NOMO-1 treated with dmso at 0.1 percent for 144 hours (cell line): ENCODE measurements around the gene PDGFA.

Source experiments
- DNase-seq: peaks from one replicate; lab custom pipeline; 2025; ENCODE audit not compliant: unreplicated experiment; lab: John Stamatoyannopoulos, UW

PDGFA gene

DNA sequence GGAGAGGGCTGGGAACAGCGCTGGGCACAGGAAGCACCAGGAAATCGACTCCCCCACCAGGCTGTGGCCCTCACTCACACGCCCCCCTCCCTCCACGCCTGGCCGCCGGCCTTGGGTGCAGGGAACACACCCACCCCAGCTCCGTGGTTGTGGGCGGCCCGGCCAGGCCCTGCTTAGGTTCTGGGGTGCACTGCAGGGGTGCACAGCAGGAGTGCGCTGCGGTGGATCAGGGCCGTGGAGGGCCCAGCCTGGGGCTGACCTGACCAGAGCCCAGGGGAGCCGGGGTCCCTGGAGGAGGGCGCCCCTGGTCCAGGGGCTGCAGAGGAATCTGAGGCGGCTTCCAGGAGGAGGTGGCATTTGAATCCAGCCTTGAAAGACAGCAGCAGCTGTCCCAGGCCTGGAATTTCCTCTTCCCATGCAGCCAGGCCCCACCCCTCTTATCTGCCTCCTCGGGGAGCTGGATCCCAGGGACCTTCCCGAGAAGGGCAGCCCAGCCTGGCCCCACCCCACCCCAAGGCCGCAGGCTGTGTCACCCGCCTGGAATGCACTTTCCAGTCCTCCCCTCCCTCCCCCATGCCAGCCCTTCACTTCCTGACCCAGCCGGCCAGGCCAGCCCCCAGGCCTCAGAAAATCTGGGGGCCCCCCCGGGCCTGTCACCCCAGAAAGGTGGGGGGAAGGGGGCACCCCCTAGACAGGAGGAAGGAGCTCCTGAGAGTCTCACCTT lies 18.4 kb upstream of the PDGFA start:
- DNase-seq = no peak

DNA sequence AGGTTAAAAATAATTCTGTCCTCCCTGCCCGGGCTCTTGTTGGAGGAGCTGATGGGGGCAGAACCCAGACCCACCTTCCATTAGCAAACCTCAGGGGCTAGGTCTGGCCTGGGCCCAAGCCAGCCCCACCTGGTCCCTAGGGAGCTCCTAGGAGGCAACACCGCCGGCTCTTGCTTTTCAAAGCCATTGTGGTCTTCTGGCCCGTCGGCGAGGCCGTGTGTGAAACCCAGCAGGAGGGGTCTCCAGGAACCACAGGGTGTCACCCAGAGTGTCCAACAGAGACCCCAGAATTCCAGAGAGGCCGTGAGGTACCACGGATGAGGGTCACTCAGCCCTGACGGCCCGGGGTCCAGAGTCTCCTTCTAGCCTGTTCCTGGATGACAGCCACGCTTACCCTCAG lies 16.6 kb upstream of the PDGFA start:
- no peak for DNase-seq

DNA sequence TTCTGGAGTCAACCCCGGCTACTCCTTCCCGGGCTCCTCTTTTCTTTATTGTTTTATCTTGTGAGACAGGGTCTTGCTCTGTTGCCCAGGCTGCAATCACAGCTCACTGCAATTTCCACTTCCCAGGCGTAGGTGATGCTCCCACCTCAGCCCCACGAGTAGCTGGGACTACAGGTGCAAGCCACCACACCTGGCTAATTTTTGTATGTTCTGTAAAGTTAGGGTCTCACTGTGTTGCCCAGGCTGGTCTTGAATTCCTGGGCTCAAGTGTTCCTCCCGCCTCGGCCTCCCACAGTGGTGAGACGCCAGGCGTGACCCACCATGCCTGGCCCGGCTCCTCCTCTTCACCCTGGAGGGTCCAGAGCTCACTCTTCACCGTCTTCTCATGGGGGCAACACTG lies 15.3 kb upstream of the PDGFA start:
- DNase-seq = no peak

DNA sequence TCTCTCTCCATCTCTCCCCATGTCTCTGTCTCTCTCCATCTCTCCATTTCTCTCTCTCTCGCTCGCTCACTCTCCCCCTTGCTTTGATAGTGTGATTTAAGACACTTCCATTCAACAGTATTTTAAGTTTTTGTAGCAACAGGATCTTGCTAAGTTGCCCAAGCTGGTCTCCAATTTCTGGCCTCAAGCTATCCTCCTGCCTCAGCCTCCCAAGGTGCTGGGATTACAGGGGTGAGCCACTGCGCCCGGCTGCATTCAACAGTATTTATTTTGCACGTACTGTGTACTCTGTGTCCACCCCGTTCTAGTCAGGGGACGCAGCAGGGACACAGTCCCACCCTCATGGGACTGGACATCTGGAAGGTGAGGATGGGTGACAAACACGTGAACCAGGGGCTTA lies 14.4 kb upstream of the PDGFA start:
- DNase-seq = no peak

DNA sequence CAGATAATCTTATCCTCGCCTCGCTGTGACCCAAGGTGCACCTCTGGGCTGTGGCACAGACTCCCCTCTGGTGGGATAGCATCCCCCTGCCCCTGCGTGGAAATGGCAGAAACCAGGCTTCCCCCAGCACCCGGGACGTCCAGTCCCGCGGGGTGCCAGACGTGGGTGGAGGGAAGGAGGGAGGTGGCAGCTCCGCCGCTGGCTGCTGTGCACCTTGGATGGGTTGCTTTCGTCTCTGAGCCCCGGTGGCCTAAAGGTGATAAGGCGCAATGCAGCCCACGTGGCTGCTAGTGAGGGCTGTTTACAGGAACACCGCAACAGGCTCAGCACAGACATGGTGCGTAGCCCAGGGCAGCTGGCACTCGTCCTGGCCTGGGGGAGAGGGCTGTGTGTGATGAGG lies 13.6 kb upstream of the PDGFA start:
- DNase-seq = no peak

DNA sequence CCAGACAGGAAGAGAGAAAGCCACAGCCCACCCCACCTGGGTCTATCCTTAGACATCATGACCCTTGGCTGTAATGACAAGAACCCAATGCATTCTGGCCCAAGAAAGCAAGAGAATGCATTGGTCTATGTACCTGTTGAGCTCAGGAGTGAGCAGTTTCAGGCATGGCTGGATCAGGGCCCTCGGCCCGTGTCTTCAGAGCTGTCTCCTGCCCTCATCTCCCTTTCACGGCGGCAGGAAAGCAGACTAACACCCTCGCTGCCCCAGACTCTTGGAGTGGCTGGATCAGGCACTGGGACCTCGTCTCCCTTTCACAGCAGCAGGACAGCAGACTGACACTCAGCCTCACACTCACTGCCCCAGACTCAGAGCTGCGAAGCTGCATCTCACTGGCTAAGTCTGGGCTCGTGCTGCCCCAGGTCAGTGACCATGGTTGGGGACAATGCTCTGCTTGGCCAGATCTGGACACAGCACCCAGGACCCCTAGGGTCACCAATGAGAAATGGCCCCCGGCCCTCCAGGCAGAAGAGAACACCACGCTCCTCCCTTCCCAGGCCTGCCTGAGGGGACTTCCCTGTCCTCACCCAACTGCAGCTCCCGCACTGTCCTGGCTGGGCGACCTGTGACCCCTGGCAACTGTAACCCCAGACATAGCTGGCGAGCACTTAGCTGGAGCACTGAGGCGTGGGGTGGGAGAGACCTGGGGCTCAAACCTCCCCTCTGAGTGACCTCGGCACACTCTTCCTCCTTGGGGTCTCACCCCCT lies 12.9 kb upstream of the PDGFA start:
- DNase-seq = no peak

DNA sequence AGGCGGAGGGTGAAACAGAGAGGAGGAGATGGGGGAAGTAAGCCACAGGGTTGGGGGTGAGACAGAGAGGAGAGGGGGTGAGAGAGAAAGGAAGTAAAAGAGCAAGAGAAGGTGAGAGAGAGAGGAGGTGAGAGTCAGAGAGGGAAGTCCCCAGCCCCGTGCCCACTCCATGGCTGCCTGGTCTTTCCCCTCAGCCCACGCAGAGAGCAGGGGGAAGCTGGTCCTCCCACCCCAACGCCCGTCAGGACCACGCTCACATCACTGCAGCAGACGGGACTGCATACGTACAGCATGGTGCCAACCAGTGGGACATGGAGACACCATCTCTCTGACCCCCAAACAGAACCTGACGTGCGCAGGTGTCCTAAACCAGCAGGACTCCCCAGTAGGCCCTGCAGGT lies 12.1 kb upstream of the PDGFA start:
- DNase-seq = no peak

DNA sequence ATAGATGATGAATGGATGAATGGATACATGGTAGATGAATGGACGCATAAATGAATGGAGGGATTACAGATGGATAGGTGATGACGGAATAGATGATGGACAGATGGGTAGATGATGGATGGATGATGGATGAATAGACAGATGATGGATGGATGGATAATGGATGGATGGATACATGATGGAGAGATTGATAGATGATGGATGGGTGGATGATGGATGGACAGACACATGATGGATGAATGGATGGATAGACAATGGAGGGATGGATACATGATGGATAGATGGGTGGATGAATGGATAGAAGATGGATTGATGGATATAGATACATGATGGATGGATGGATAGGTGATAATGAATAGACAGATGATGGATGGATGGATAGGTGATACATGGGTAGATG lies 8.8 kb upstream of the PDGFA start:
- DNase-seq = no peak

DNA sequence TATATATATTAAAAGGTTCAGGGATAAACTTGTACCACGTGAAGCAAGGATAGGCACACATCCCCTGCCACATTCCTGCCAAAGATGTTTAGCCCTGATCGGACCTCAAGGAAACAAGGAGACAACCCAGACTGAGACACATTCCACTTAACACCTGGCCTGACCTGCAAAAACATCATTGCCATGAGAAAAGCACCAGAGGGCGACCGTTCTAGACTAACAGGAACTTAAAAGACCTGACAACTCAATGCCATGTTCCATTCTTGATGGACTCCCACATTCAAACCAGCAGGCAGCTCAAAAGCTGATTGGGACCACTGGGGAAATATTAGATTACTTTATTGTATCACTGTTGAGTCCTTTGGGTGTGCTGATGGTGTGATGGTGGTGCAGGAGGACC lies 8.1 kb upstream of the PDGFA start:
- DNase-seq = no peak

DNA sequence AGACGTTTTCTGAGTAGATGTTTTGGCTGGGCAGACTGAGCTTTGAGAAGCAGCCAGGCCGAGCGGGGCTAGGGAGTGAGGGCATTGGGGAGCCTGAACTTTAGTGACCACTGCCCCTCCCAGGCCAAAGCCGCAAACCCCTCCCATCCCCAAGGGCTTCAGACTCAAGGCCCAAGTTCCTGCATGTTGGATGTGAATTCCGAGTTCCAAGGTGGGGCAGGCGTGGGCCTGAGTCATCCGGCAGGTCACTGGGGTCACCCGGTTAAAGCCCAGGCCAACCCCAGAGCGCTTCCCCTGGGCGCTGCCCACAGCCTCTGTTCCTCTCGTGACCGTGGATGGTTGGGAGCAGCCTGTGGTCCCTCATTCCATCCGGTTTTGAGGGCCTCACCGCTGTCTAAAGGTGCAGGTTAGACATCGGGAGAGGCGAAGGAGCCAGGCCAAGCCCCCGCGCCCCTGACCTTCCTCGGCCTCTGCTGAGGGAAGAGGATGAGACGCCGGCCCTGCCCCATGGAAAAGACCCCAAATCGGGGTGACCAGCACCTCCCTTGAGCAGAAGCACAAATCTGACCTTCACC lies 6.9 kb upstream of the PDGFA start:
- no peak for DNase-seq

DNA sequence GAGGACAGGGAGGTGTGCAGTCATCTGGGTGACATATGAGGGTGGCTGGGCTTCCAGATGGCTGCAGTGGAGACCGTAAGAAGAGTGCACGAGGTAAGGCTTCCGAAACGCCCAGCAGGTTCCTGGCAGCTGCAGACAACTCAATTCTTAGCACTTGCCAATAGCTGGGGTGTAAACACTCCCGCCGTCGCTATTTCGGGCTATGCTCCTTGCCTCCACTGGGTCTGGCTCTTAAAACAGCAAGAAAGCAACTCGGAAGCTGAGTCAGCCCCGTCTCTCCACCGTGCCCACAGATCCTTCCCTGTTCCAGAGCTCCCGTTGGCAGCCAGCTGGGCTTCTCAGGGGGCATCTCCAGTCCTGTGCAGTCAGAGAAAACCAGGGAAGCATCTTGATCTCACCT lies 6.1 kb upstream of the PDGFA start:
- no peak for DNase-seq

DNA sequence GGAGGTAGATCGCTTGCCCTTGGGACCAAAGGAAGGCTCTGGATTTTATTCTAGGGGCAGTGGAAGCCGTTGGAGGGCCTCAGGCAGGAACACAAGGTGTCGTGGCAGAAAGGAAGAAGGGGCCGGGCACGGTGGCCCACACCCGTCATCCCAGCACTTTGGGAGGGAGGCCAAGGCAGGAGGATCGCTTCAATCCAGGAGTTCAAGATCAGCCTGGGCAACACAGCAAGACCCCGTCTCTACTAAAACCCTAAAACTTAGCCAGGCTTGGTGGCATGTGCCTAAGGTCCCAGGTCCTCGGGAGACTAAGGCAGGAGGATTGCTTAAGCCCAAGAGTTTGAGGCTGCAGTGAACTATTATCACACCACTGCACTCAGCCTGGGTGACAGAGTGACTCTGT lies 5.2 kb upstream of the PDGFA start:
- DNase-seq = no peak

DNA sequence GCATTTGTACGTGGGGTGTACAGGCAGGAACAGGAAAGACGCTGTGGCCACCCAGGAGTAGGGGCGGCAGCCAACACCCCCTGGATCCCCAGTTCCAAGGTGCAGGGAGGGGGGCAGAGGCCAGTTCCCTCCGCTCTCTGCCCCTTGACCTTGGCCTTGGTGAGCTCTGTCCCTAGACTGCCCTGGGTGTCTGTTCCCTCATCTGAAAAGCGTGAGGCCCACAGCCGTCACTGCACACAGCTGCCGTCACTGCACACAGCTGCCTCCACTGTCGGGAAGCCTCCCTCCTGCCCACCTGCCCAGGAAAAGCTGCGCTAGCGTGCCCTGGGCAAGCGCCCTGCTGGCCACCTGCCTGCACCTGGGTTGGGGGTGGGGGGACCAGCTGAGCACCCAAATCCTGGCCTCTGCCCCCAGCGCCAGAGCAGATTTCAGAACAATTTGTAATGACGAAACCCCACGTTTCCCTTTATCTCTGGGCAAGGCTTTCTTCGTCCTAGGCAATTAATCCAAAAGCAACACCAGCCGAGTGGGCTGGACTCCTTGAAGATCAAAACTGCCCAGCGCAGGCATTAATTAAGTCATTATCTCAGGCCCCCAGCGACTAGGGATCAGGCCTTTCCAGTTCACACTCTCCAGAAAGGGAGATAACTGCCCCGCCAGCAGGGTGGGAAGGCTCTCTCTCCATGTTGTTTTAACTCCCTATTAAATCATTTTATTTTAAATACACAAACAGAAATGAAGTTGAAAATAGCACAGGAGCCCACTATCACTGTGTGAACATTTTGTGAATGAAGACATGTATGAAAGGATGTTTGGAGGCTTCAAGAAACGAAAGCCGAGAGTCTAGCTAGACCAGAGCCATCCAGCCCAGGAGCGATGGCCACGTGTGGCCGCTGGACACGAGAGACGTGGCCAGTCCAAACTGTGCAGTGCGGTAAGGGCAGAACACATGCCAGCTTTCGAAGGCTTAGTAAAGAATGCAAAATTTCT lies 4.0 kb upstream of the PDGFA start:
- no peak for DNase-seq

DNA sequence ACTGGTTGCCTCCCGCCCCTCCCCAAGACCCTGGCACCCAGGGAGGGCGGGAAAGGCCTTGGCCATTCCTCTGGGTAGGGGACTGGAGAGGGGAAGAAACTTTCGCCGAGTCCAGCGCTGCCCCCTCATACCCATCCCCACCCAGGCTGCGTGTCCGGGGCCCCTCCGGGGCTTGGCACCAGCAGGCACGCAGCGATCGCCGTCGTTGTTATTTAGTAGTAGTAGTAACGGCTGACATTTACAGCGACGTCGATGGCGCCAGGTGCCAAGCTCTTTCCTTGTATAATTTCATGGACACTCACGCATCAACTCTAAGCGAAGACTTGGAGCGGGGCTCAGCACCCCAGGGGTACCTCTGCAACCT lies 3.3 kb upstream of the PDGFA start:
- no peak for DNase-seq

DNA sequence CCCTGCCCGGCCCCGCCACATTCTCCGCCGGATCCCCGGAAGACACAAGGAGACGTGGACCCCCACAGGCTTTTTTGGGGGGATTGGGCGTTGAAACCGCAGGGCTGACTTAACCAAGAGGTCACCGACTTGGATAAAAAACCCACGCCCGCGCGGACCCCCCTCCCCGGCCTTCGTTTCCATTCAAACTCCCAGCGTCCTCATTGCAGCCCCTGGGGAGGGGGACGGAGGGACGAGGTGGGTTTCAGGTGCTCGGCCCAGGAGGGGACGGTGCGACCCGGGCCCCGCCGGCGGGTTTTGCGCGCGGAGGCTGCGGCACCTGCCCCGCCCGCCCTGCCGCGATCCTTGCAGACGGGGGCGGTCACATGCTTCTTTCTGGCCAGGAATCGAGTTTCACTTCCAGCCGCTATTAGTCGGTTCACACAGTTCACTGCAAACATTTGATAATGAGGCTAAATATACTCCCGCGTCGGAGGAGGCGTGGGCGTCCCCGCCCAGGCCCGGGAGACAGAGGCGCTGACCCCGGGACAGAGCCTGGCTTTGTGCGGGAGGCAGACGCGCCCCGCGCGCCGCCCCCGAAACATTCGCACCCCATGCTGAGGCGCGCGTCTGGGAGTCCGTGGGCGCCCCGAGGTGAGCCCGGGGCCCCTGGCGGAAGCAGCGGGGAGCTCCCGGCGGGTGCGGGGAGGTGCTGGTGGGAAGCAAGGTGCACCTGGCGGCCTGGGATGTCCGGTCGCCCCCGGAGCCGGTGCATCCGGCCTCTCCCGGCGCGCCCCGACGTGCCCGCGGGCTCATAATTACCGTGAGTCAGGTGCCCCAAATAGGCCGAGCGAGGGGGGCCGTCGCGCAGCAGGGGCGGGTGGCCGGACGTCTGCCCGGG lies 2.7 kb upstream of the PDGFA start:
- DNase-seq = peak; percentile 62

DNA sequence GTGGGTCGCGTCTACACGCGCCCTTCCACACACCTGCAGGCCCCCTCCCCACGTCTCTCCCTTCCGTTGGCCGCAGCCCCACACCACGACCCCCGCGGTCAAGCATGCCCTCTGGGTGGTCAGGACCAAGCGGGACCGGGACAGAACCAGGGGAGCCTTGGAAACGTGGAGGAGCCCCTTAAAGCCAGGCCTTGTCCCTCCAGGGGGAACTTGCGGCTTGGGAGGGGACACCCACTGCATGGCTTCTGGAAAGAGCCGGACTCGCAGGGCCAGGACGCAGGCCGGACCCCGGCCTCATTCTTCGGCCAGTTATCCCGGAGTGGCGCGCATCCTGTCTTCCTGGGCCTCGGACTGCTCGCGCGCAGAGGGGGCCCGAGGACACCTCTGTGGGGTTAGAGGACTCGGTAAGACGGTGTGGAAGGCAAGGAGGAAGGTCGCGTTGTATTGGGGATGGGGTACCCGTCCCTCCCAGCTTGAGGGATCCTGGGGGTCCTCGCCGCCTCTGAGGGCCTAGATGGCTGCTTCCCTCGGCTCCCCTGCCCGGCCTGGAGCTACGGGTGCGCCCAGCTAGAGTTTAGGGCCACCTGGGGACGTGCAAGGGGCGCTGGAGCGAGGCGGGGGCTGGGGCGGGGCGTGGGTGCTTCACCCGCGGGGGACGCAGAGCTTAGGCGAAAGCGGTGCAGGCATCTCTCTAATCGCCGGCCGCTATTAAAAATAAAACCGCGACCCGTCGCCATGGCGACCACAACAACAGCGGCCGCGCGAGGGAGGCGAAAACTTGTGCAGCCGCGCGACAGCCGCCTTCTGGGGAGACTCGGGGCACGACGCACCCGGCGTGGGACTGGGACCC lies 1.8 kb upstream of the PDGFA start:
- DNase-seq = no peak

DNA sequence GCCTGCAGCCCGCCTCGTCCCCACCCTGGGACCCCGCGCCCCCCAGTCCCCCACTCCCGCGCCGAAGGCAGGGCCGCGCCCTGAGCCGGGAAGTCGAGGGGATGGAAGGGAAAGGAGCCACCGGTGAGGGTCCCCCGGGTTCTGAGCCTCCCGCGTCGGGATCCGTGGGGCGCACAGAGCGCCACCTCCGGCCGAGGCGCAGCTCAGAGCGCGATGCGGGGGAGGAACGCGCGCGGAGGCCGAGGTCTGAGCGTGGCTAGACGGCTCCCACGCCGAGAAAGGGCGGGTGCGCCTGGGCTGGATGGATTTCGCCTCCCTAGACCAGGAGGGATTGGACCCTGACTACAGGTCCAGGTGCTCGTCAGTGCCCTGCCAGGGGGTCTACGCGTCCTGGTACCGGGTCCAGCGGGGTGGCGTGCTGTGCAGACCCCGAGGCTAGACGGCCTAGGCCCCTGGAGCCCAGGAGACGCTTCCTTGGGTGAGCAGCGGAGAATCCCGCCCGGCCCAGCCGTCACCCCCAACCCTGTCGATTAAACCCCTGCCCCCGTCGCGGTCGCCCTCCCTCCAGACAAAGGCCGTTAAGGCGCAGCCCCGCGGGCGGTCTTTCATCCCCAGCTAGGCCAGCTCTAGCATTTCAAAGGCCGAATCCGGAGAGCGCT lies 986 bp upstream of the PDGFA start:
- DNase-seq = no peak

DNA sequence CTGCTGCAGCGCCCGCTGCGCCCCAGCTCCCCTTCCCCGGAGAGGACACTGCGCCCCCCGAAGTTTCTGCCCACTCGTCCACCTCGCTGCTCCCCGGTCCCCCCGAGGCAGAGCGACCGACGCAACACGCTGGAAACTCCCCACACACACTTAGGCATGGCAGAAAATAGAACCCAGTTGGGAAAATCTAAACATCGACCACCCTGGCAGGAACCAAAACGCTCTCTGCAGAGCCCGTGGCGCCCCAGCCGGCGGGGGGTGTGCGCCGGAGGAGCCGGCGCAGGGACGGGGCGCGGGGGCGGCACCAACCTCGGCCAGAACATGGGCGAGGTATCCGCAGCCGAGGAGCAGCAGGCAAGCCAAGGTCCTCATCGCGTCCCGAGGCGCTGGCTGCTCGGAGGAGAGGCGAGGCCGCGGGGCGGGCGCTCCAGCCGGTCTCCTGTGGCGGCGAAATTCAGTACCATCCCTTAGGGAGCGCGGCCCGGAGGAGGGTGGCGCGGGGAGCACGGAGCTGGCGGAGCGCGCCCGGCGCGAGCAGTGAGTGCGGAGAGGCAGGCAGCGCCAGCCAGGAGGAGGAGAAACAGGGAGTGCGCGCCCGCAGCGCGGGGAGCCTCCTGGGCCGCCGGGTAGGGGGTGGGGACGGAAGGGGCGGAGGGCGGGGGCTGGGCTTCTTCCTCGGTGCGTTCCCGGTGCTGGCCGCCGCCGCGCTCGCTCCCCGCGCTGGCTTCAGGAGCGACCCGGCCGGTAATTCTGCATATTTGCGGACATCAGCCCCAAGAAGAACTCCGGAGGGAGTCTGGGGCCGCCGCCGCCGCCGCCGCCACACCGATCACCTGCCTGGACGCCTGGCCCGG lies 789 bp downstream of the PDGFA start:
- no peak for DNase-seq
